Peyer's patch (tissue), 4 donors: ENCODE results near the gene LSM4.

Experiments
- CTCF ChIP-seq, 6 experiments: fragments of 450-650 bp in 4 of 6; fragments of 200-600 bp in 2 of 6; sonication (generic) in 1 of 6; IDR thresholded peaks; one replicate each; pipeline ENCODE4 v1.5.1; 2017 to 2019; ENCODE audit warnings: antibody characterized with exemption in 6 of 6, mild to moderate bottlenecking in 3 of 6, moderate library complexity in 1 of 6
- POLR2A ChIP-seq, 2 donors: fragments of 450-650 bp; IDR thresholded peaks; one replicate each; pipeline ENCODE4 v1.5.1; 2017; ENCODE audit warnings: antibody characterized with exemption in 2 of 2, mild to moderate bottlenecking in 2 of 2, moderate library complexity in 2 of 2

- TF ChIP-seq CTCF (IDR thresholded peaks at IDR 0.05), result no peak
- TF ChIP-seq POLR2A (IDR thresholded peaks at IDR 0.05), result no peak
Observed at GRCh38 chr19:18266771-18267686, 55.8 kb downstream of the LSM4 start.
